ENCODE results near the gene CD9.

DNA sequence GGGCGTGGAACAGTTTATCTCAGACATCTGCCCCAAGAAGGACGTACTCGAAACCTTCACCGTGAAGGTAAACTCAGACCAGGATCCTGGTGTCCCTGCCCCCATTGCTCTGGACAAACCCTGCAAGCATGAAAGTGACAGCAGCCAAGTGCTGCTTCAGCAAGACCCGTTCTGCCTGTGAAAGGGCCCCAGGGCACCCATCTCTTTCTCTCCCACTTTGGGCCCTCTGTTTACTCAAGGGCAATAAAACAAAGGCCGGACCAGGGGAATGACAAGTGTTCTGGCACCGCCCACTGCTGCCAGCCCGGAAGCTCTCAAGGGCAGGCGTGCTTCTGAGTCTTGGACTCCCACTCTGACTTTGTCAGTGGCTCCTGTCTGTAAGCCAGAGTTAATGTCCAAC, 35.3 kb downstream of the CD9 start:
- TF ChIP-seq ARNT (IDR thresholded peaks at IDR 0.05) (no peak), TARDBP (IDR thresholded peaks at IDR 0.05) (no peak), BHLHE40 (IDR thresholded peaks at IDR 0.05; ENCODE audit: borderline replicate concordance) (no peak), FOXM1 (IDR thresholded peaks at IDR 0.05; ENCODE audit: borderline replicate concordance) (no peak), SP1 (IDR thresholded peaks at IDR 0.05) (no peak)
- TF ChIP-seq, protein P1, sequence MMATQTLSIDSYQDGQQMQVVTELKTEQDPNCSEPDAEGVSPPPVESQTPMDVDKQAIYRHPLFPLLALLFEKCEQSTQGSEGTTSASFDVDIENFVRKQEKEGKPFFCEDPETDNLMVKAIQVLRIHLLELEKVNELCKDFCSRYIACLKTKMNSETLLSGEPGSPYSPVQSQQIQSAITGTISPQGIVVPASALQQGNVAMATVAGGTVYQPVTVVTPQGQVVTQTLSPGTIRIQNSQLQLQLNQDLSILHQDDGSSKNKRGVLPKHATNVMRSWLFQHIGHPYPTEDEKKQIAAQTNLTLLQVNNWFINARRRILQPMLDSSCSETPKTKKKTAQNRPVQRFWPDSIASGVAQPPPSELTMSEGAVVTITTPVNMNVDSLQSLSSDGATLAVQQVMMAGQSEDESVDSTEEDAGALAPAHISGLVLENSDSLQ (IDR thresholded peaks at IDR 0.05) = 0 out of 2 replicates have a peak, but pooled peaks have one; percentile 31

Measured in HEK293T (cell line).